ENCODE results near the gene S100A7.

Gene S100A7

GRCh38 chr1:153431002-153431401 lies 29.4 kb downstream of the S100A7 start:
- no peak overlapping the region for H2AFZ ChIP-seq (ENCODE audit: low read depth, low read length, severe bottlenecking)
- no peaks in the 10 kb centered on the region for H3K27me3 ChIP-seq (ENCODE audit: low read length)
- no peak overlapping the region for H3K4me2 ChIP-seq (ENCODE audit: low read depth, low read length, poor library complexity, severe bottlenecking)
- H3K4me3 ChIP-seq (ENCODE audit: insufficient read depth, low read length, poor library complexity, severe bottlenecking) = no peak overlapping the region
- no peak for TF ChIP-seq CTCF (IDR thresholded peaks at IDR 0.05; ENCODE audit: insufficient read depth, low read length, poor library complexity, severe bottlenecking)
- TF ChIP-seq EZH2phosphoT487 (conservative IDR thresholded peaks at IDR 0.05; ENCODE audit: low read length) = no peak
- no peaks in the 10 kb centered on the region for H3K79me2 ChIP-seq (ENCODE audit: insufficient read depth, low read length)
- H3F3A ChIP-seq (ENCODE audit: insufficient read depth) = no peaks in the 10 kb centered on the region
- no peak overlapping the region for H3K27ac ChIP-seq (ENCODE audit: low read depth, low read length)
- no peaks in the 10 kb centered on the region for H4K20me1 ChIP-seq (ENCODE audit: low read depth, low read length)
- no peak overlapping the region for H3K9ac ChIP-seq (ENCODE audit: low read length)
- H3K9me2 ChIP-seq (replicated peaks; ENCODE audit: insufficient read depth, low read length) = no peaks in the 10 kb centered on the region
- H3K36me3 ChIP-seq (ENCODE audit: low read length) = no peaks in the 10 kb centered on the region
- no peaks in the 10 kb centered on the region for H3K9me3 ChIP-seq (ENCODE audit: insufficient read depth, low read length)

- H3K9ac ChIP-seq (ENCODE audit: low read length) = no peak overlapping the region
- H3F3A ChIP-seq (ENCODE audit: insufficient read depth) = no peaks in the 10 kb centered on the region
- no peak overlapping the region for H3K27ac ChIP-seq (ENCODE audit: low read depth, low read length)
- H3K79me2 ChIP-seq (ENCODE audit: insufficient read depth, low read length) = no peaks in the 10 kb centered on the region
- TF ChIP-seq EZH2phosphoT487 (conservative IDR thresholded peaks at IDR 0.05; ENCODE audit: low read length) (no peak), CTCF (IDR thresholded peaks at IDR 0.05; ENCODE audit: insufficient read depth, low read length, poor library complexity, severe bottlenecking) (no peak)
- no peaks in the 10 kb centered on the region for H3K27me3 ChIP-seq (ENCODE audit: low read length)
- H3K4me2 ChIP-seq (ENCODE audit: low read depth, low read length, poor library complexity, severe bottlenecking) = no peak overlapping the region
- no peaks in the 10 kb centered on the region for H4K20me1 ChIP-seq (ENCODE audit: low read depth, low read length)
- no peaks in the 10 kb centered on the region for H3K9me3 ChIP-seq (ENCODE audit: insufficient read depth, low read length)
- no peaks in the 10 kb centered on the region for H3K36me3 ChIP-seq (ENCODE audit: low read length)
- H2AFZ ChIP-seq (ENCODE audit: low read depth, low read length, severe bottlenecking) = no peak overlapping the region
- H3K4me3 ChIP-seq (ENCODE audit: insufficient read depth, low read length, poor library complexity, severe bottlenecking) = no peak overlapping the region
- H3K9me2 ChIP-seq (replicated peaks; ENCODE audit: insufficient read depth, low read length) = no peaks in the 10 kb centered on the region
Measured at GRCh38 chr1:153430561-153430960, 29.9 kb downstream of the S100A7 start.

DNA sequence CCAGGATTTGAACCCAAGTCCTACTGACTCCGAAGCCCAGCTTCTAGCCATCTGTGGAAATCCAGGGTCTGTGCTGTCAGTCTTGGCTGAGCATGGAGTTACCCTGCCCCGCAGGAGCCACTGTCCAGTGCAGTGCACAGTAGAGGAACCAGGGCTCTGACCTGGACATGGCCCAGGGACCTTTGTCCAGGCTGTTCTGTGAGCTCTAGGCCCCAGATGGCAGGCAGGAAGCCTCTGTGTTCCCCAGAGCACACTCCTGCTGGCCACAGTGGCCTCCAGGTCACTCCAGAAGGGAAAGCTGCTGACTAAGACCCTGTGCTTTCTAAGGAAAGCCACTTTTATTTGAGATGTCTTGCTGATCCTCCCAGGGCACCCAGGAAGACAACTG lies 30.3 kb downstream of the S100A7 start:
- Histone ChIP-seq H2AFZ (ENCODE audit: low read depth, low read length, severe bottlenecking) (no peak overlapping the region), H3K4me2 (ENCODE audit: low read depth, low read length, poor library complexity, severe bottlenecking) (no peak overlapping the region), H3K9ac (ENCODE audit: low read length) (no peak overlapping the region), H3K27me3 (ENCODE audit: low read length) (no peaks in the 10 kb centered on the region), H3K27ac (ENCODE audit: low read depth, low read length) (no peak overlapping the region), H3K9me2 (replicated peaks; ENCODE audit: insufficient read depth, low read length) (no peaks in the 10 kb centered on the region), H4K20me1 (ENCODE audit: low read depth, low read length) (no peaks in the 10 kb centered on the region), H3K36me3 (ENCODE audit: low read length) (no peaks in the 10 kb centered on the region), H3K4me3 (ENCODE audit: insufficient read depth, low read length, poor library complexity, severe bottlenecking) (no peak overlapping the region), H3K79me2 (ENCODE audit: insufficient read depth, low read length) (no peaks in the 10 kb centered on the region), H3K9me3 (ENCODE audit: insufficient read depth, low read length) (no peaks in the 10 kb centered on the region), H3F3A (ENCODE audit: insufficient read depth) (no peaks in the 10 kb centered on the region)
- TF ChIP-seq CTCF (IDR thresholded peaks at IDR 0.05; ENCODE audit: insufficient read depth, low read length, poor library complexity, severe bottlenecking) (no peak), EZH2phosphoT487 (conservative IDR thresholded peaks at IDR 0.05; ENCODE audit: low read length) (no peak)

Data from SU-DHL-6 (cell line).